A673 (cell line): ENCODE results near the gene LENG1. TPM values are rescaled to one million over a fixed set of nuclear protein-coding genes. Genes with fewer than 3 reads are reported as not detected.
A peak's percentile ranks its signal among the peaks of the same experiment; 100 is the strongest.

Experiments used
- BruUV-seq: library from RNA; stranded (reverse); fragments of 400-500 nt; replicated peaks from 2 replicates; lab custom pipeline; 2021; lab: Mats Ljungman, UMichigan
- CTCF ChIA-PET: fragments of 300-600 bp; sonication (Branson Sonifier 250); formaldehyde crosslinking; loops from one replicate; lab custom pipeline; 2022; ENCODE audit warnings: antibody characterized with exemption; lab: Charles Lee
- POLR2A ChIA-PET: fragments of 300-600 bp; sonication (Branson Sonifier 250); formaldehyde crosslinking; loops from one replicate; lab custom pipeline; 2022; ENCODE audit warnings: antibody characterized with exemption; ENCODE audit not compliant: low non-redundant PET; lab: Charles Lee
- DNase-seq: peaks from one replicate; pipeline ENCODE4 v3.0.0-alpha.2; 2015; ENCODE audit warnings: low spot score
- H3K27ac ChIP-seq: fragments of 200-600 bp; sonication (generic); 2 replicates; pipeline ENCODE4 v1.5.1; 2016; ENCODE audit warnings: mixed run types, low read depth, mild to moderate bottlenecking, mixed read lengths, antibody characterized with exemption, low read length; ENCODE audit not compliant: poor library complexity, severe bottlenecking
- H3K27me3 ChIP-seq: fragments of 200-600 bp; sonication (generic); replicated peaks from 2 replicates; pipeline ENCODE4 v1.6.1; 2017; ENCODE audit warnings: mixed run types, low read depth, mild to moderate bottlenecking, mixed read lengths, antibody characterized with exemption, low read length; ENCODE audit not compliant: insufficient read depth, poor library complexity
- H3K36me3 ChIP-seq: fragments of 200-600 bp; sonication (generic); 2 replicates; pipeline ENCODE4 v1.6.1; 2016; ENCODE audit warnings: mixed run types, mild to moderate bottlenecking, mixed read lengths, antibody characterized with exemption, low read length; ENCODE audit not compliant: insufficient read depth, poor library complexity, severe bottlenecking
- H3K4me1 ChIP-seq: fragments of 200-600 bp; sonication (generic); 2 replicates; pipeline ENCODE4 v1.6.1; 2017; ENCODE audit warnings: mixed run types, mild to moderate bottlenecking, mixed read lengths, antibody characterized with exemption, low read length; ENCODE audit not compliant: insufficient read depth, poor library complexity, severe bottlenecking
- H3K4me3 ChIP-seq: fragments of 200-600 bp; sonication (generic); 2 replicates; pipeline ENCODE4 v1.5.1; 2016; ENCODE audit warnings: low read depth, mixed run types, mild to moderate bottlenecking, mixed read lengths, low read length; ENCODE audit not compliant: poor library complexity, severe bottlenecking
- H3K9me3 ChIP-seq: fragments of 200-600 bp; sonication (generic); 2 replicates; pipeline ENCODE4 v1.6.1; 2016; ENCODE audit warnings: mixed run types, low read depth, mild to moderate bottlenecking, mixed read lengths, antibody characterized with exemption, low read length; ENCODE audit not compliant: poor library complexity, severe bottlenecking
- CTCF ChIP-seq: fragments of 300-800, 200-600 bp; sonication (generic); conservative IDR thresholded peaks from 2 replicates; pipeline ENCODE4 v1.5.1; 2017; ENCODE audit warnings: low read depth, mild to moderate bottlenecking, antibody characterized with exemption, low read length, moderate library complexity, mixed read lengths
- EZH2 ChIP-seq: fragments of 200-600 bp; sonication (generic); IDR thresholded peaks from 2 replicates; pipeline ENCODE4 v1.6.1; 2017; ENCODE audit warnings: borderline replicate concordance, low read depth, mild to moderate bottlenecking, mixed read lengths, antibody characterized with exemption, low read length; ENCODE audit not compliant: poor library complexity, severe bottlenecking
- intact Hi-C: fragments of 100-400 bp; cut with micrococcal nuclease; formaldehyde crosslinking; loops from one replicate; pipeline ENCODE4 v1.10.0; 2022; ENCODE audit not compliant: unreplicated experiment
- total RNA-seq: library from RNA; stranded (reverse); gene quantifications from 2 replicates; pipeline ENCODE4 v1.2.3, GENCODE V29; 2021

LENG1 gene
- total RNA-seq, 1 experiment from 2014 or later, result 9.7 TPM

GRCh38 chr19:54160182-54160811 is 776 bp upstream of the LENG1 start:
- intact Hi-C loops, result loop anchor here (2.0 kb wide), 1 partner anchor 29 kb away; the partner anchor contains the start of gene MBOAT7
- ChIA-PET POLR2A (no interaction called here), CTCF (no interaction called here)
- H3K27me3 ChIP-seq, result no peaks in the 10 kb centered on the region
- BruUV-seq, result TSS peak; percentile 64
- peaks cover 26% of the 10 kb centered on the region for H3K36me3 ChIP-seq
- H3K9me3 ChIP-seq, result no peaks in the 10 kb centered on the region
- H3K27ac ChIP-seq, result peak overlapping the region; percentile 73
- peak; percentile 26 for DNase-seq
- H3K4me3 ChIP-seq, result peak overlapping the region; percentile 63
- H3K4me1 ChIP-seq, result peaks cover 9% of the 10 kb centered on the region
- no peak for TF ChIP-seq EZH2
- TF ChIP-seq CTCF, result no peak

- CTCF ChIA-PET, result interaction anchor here (1.0 kb wide), 1 partner anchor 12 kb away, joined by 3 read pairs; no protein-coding TSS in a partner anchor
- H3K27ac ChIP-seq, result peak overlapping the region; percentile 93
- intact Hi-C loops, result no loop called here
- no peak for TF ChIP-seq EZH2
- no peak for TF ChIP-seq CTCF
- peak; percentile 36 for DNase-seq
- peak overlapping the region; percentile 63 for H3K4me3 ChIP-seq
- no peaks in the 10 kb centered on the region for H3K9me3 ChIP-seq
- no peaks in the 10 kb centered on the region for H3K27me3 ChIP-seq
- H3K4me1 ChIP-seq, result peaks cover 6% of the 10 kb centered on the region
- POLR2A ChIA-PET, result interaction anchor here (1.0 kb wide), 1 partner anchor 43 kb away, joined by 3 read pairs; the partner anchor contains the start of genes PRPF31 and TFPT
- peaks cover 41% of the 10 kb centered on the region for H3K36me3 ChIP-seq
- BruUV-seq, result TSS peak; percentile 89
Observed at GRCh38 chr19:54158812-54159351, 639 bp downstream of the LENG1 start.

- TF ChIP-seq CTCF, result no peak
- TF ChIP-seq EZH2, result no peak
Observed at GRCh38 chr19:54156953-54157352, 2.6 kb downstream of the LENG1 start.

More at GRCh38 chr19:54156953-54157352, 2.6 kb downstream of the LENG1 start:
- no peak for DNase-seq
- Histone ChIP-seq H3K9me3 (no peaks in the 10 kb centered on the region), H3K4me1 (peaks cover 6% of the 10 kb centered on the region), H3K36me3 (peaks cover 60% of the 10 kb centered on the region), H3K4me3 (no peak overlapping the region), H3K27ac (no peak overlapping the region), H3K27me3 (no peaks in the 10 kb centered on the region)
- ChIA-PET POLR2A (no interaction called here), CTCF (no interaction called here)
- intact Hi-C loops, result no loop called here
- no TSS peak for BruUV-seq
